ENCODE data around the gene ISY1.

GRCh38 chr3:129162729-129163579 is 2.1 kb upstream of the ISY1 start:
- TF ChIP-seq CTCF (IDR thresholded peaks at IDR 0.05; ENCODE audit: insufficient read depth, low read length) = peak; percentile 26
- TF ChIP-seq POLR2AphosphoS5 (IDR thresholded peaks at IDR 0.05; ENCODE audit: low read depth) = 0 out of 2 replicates have a peak, but pooled peaks have one; percentile 10
- TF ChIP-seq REST (IDR thresholded peaks at IDR 0.05; ENCODE audit: insufficient replicate concordance, low read depth) = no peak
- TF ChIP-seq GABPA (IDR thresholded peaks at IDR 0.05; ENCODE audit: low read depth) = no peak
- no peak for TF ChIP-seq SPI1 (IDR thresholded peaks at IDR 0.05; ENCODE audit: borderline replicate concordance, low read depth)

Data from HL-60 (cell line).